RWPE2 (cell line): Measurements from ENCODE around the gene SPRR2E.
"Not testable (repeated sequence)": the region's sequence is repeated elsewhere in the genome, so short reads cannot be mapped to it uniquely, and the experiment has no call there.

ENCODE experiments used
- ATAC-seq: fragments of 200-7000 bp; cut with Tn5 transposase; 3 replicates; pipeline ENCODE4 v1.9.1; 2021; ENCODE audit warnings: low read depth
- DNase-seq: peaks from one replicate; pipeline ENCODE4 v3.0.0-alpha.2; 2020; ENCODE audit warnings: low spot score
- H3K27ac ChIP-seq: fragments of 450-650 bp; 2 replicates; pipeline ENCODE4 v1.5.1; 2017; ENCODE audit warnings: mild to moderate bottlenecking; ENCODE audit not compliant: poor library complexity, severe bottlenecking
- H3K27me3 ChIP-seq: fragments of 250-450 bp; sonication (Bioruptor Pico); 2 replicates; pipeline ENCODE4 v1.5.1; 2021; ENCODE audit warnings: mild to moderate bottlenecking, moderate library complexity; ENCODE audit not compliant: insufficient read depth, poor library complexity, severe bottlenecking
- H3K36me3 ChIP-seq: fragments of 250-450 bp; sonication (Bioruptor Pico); 2 replicates; pipeline ENCODE4 v1.5.1; 2020; ENCODE audit warnings: low read depth, mild to moderate bottlenecking, moderate library complexity
- H3K4me1 ChIP-seq: fragments of 250-450 bp; sonication (Bioruptor Pico); 2 replicates; pipeline ENCODE4 v1.5.1; 2021; ENCODE audit warnings: mild to moderate bottlenecking, moderate library complexity; ENCODE audit not compliant: insufficient read depth, poor library complexity, severe bottlenecking
- H3K4me3 ChIP-seq: fragments of 250-450 bp; sonication (Bioruptor Pico); 2 replicates; pipeline ENCODE4 v1.5.1; 2021; ENCODE audit warnings: mild to moderate bottlenecking, moderate library complexity; ENCODE audit not compliant: severe bottlenecking
- H3K9me3 ChIP-seq: fragments of 250-450 bp; sonication (Bioruptor Pico); 2 replicates; pipeline ENCODE4 v1.5.1; 2021; ENCODE audit warnings: mild to moderate bottlenecking, moderate library complexity; ENCODE audit not compliant: severe bottlenecking
- TF ChIP-seq, protein P1 (sequence below): fragments of 450-650 bp; IDR thresholded peaks from one replicate; pipeline ENCODE4 v1.5.1; 2017; ENCODE audit warnings: mild to moderate bottlenecking, moderate library complexity; ENCODE audit not compliant: poor library complexity, severe bottlenecking

Gene SPRR2E

DNA sequence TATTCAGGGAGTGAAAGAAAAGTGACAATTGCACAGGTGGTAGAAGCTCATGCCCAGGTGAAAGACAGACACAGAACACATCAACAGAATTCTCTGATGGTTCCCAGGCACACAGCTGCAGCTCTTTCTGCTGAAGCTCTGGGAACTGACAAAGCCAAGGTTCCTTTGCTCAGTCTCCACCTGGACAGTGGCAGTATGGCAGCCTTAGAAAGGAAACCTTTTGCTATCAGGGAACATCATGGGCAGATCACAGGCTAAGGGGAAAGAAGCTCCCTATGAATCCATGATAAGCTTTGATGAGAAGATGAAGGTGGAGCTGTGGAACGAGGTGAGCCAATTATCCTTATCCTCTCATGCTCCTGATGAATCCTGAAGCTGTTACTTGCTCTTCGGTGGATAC, 24.1 kb downstream of the SPRR2E start:
- DNase-seq = no peak
- TF ChIP-seq, protein P1, sequence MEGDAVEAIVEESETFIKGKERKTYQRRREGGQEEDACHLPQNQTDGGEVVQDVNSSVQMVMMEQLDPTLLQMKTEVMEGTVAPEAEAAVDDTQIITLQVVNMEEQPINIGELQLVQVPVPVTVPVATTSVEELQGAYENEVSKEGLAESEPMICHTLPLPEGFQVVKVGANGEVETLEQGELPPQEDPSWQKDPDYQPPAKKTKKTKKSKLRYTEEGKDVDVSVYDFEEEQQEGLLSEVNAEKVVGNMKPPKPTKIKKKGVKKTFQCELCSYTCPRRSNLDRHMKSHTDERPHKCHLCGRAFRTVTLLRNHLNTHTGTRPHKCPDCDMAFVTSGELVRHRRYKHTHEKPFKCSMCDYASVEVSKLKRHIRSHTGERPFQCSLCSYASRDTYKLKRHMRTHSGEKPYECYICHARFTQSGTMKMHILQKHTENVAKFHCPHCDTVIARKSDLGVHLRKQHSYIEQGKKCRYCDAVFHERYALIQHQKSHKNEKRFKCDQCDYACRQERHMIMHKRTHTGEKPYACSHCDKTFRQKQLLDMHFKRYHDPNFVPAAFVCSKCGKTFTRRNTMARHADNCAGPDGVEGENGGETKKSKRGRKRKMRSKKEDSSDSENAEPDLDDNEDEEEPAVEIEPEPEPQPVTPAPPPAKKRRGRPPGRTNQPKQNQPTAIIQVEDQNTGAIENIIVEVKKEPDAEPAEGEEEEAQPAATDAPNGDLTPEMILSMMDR = no peak
- Histone ChIP-seq H3K27ac (no peak overlapping the region), H3K36me3 (no peaks in the 10 kb centered on the region), H3K4me3 (no peak overlapping the region), H3K4me1 (no peaks in the 10 kb centered on the region), H3K27me3 (no peaks in the 10 kb centered on the region), H3K9me3 (no peaks in the 10 kb centered on the region)
- ATAC-seq = no peak

DNA sequence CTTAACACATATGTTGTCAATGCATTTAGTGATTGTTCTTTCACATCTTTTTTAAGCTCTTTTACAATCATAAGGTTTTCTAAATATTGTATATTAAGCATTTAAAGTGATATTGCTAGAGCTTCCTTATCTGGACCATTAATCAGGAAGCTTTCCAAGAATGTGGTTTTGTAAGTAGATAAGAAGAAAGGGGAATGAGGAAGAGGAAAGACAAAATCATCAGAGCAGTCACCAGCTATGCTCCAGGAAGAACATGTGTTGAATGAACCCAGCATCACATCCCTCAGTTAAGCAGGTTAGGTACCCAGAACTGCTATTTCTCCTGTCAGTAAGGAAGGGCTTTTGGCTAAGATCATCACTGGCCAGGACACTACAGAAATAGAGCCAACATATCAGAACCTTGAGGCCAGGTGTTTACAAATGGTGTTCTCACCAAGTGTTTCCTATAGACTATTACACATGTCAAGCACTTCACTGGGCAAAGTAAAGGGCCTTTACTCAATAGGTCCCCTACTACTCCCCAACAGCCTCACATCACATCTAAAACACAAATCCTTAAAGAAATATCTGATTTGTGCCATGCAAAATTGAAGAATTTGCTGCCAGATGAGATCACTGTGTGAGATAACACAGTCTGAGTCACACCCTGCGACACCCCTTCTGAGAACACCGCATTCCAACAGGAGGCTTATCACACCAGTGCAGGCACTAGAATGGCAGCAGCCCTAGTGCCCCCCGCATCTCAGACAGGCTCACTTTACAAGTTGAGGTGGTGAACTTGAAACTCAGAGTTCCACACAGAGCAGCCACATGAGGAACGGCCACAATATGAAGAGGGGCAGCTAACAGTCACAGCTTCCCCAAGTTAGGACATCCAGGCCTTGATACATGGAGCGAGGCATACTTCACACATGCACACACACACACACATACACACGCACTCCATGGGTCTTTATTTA, 35.2 kb downstream of the SPRR2E start:
- H3K4me3 ChIP-seq = no peak overlapping the region
- no peak for ATAC-seq
- TF ChIP-seq, protein P1 = no peak
- H3K27ac ChIP-seq = no peak overlapping the region
- H3K27me3 ChIP-seq = no peaks in the 10 kb centered on the region
- no peaks in the 10 kb centered on the region for H3K9me3 ChIP-seq
- peaks cover 5% of the 10 kb centered on the region for H3K4me1 ChIP-seq
- no peaks in the 10 kb centered on the region for H3K36me3 ChIP-seq
- no peak for DNase-seq

DNA sequence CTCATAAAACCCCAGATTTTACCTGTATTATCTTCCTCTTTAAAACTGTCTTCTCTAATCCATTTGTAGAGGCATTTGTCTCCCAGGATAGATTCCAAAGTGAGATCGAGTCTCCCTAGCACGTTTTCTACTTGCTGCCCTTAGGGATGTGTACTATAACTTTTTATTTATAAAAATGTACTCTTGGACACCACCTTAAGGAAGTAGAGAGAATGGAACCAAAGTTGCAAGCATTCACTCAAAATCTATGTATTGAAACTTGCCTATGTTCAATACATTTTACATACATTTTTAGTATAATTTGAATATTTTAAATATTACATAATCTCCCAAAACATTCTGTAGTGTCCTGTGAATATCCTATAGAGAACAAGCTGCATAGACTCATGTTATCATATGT, 36.2 kb downstream of the SPRR2E start:
- H3K9me3 ChIP-seq = no peaks in the 10 kb centered on the region
- TF ChIP-seq, protein P1 = peak; percentile 39
- H3K4me3 ChIP-seq = no peak overlapping the region
- H3K36me3 ChIP-seq = no peaks in the 10 kb centered on the region
- H3K27me3 ChIP-seq = no peaks in the 10 kb centered on the region
- no peak overlapping the region for H3K27ac ChIP-seq
- ATAC-seq (no peak), DNase-seq (no peak)
- H3K4me1 ChIP-seq = peaks cover 5% of the 10 kb centered on the region

DNA sequence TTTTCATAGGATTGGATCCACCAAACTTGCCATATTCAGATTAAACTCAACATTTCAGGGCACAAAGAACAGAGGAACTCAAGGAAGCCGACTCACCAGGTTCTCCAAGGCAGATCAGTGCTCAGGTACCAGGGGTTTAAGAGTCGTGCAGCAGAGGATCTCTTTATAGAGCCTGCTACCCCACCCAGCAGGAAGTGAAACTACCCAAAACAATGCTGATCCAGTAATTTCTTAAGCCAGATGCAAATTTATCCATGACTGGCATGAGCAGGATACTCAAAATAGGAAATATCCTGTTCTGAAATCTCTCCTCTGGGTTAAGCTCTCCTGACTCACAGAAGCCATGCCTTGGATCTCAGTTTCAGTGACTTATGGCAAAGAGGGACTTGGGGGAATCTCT, 37.0 kb downstream of the SPRR2E start, which contains the start of gene SPRR2A:
TSS of gene SPRR2A (minus strand) at position 138 of the 400 bp plus-strand sequence. CDS start 777 bp downstream, outside the sequence.
- ATAC-seq (no peak), DNase-seq (no peak)
- TF ChIP-seq, protein P1 = no peak
- Histone ChIP-seq H3K27ac (no peak within 1 kb of the TSS), H3K27me3 (no peaks in the 10 kb centered on the region), H3K9me3 (no peaks in the 10 kb centered on the region), H3K4me3 (no peak within 1 kb of the TSS), H3K4me1 (peaks cover 5% of the 10 kb centered on the region), H3K36me3 (no peaks in the 10 kb centered on the region)

DNA sequence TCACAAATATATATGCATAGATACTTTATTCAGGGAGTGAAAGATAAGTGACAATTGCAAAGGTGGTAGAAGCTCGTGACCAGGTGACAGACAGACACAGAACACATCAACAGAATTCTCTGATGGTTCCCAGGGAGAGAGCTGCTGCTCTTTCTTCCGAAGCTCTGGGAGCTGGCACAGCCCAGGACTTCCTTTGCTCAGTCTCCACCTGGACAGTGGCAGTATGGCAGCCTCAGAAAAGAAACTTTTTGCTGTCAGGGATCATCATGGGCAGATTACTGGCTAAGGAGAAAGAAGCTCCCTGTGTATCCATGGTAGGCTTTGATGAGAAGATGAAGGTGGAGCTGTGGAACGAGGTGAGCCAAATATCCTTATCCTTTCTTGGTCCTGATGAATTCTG, 38.2 kb downstream of the SPRR2E start:
- not testable (repeated sequence) for H3K27ac ChIP-seq, H3K36me3 ChIP-seq, H3K4me3 ChIP-seq, H3K9me3 ChIP-seq, H3K4me1 ChIP-seq, DNase-seq, H3K27me3 ChIP-seq, ATAC-seq
